HS-5 (cell line): ENCODE measurements around the gene TMEM247.

Experiments used
- DNase-seq: peaks from one replicate; pipeline ENCODE4 v3.0.0-alpha.2; 2012; ENCODE audit warnings: low read depth

The TMEM247 gene

DNA sequence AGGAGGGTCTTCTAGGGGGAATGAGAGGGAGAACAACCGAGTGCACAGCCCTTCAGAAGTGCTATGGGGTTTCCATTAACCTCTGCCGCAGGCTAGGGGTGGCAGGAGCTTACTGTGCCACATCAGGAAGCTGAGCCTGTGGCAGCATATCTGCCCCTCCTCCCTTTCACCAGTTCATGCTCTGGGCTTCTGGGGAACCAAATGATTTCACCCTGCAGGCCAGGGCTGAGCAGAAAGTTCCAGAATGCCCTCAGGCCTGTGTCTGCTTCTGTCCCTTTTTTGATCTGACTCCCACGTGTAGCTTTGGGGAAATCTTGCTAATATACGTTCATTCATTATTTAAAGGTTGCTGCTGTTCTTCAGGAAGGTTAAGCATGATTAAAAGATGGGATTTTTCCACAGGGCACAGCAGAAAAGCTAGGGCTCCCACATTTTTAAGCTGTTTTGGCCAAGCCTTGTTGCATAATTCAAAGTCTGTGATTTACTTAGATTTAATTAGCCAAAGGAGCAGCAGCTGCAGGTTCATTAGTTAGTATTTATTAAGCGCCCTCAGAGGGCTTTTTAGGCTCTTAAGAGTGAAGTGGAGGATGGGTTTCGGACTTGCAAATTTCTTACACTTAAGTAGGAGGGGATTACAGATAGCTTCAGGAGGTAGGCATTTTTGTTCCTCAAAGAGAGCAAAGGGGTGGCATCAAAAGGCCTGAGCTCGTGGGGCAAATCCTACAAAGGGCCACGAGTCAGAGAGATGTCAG lies 10.2 kb downstream of the TMEM247 start:
- DNase-seq, result no peak

DNA sequence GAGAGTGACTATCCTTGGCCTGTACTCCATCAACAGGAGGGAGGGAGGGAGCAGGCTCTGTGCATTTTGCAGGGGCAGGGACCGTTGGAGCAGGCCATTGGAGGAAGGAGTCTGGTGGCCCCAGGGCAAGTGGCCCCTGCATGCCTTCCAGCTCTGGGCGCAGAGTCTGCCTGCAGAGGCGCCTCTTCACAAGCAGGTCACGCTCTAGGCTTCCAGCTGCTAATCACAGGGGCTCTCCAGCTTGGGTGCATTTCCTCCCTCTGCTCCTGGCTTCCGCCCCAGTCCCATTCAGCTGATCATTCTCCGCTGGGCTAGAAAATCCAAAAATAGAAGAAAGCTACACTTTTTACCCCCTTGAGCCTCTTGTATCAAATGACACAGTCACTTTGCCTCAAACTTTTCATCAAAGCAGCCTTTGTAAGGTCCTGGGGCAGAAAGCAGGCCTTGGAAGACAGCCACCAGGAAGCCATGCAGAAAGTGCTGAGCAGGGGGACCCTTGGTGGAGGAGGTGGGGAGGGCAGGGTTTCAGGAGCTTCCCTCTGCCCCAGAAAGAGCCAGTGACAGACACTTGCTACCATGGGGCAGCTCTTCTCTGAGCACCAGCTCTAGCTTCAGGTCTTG lies 11.3 kb downstream of the TMEM247 start:
- DNase-seq, result no peak

DNA sequence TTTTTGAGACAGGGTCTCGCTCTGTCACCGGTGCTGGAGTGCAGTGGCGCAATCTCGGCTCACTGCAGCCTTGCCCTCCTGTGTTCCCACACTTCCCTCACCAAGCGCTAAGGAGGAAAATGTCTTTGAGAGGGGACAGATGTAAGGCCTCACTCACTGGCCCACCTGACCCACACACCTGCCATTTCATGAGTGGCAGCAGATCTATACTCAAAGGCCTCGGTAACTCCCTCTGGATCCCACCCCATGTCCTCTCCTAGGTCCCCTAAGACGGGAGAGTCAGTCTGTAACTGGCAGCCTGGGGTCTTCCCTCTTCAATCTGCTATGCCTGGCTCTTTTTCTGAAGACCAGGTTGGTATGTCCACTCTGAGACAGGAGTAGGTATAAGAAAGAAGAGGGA lies 12.9 kb downstream of the TMEM247 start:
- no peak for DNase-seq

DNA sequence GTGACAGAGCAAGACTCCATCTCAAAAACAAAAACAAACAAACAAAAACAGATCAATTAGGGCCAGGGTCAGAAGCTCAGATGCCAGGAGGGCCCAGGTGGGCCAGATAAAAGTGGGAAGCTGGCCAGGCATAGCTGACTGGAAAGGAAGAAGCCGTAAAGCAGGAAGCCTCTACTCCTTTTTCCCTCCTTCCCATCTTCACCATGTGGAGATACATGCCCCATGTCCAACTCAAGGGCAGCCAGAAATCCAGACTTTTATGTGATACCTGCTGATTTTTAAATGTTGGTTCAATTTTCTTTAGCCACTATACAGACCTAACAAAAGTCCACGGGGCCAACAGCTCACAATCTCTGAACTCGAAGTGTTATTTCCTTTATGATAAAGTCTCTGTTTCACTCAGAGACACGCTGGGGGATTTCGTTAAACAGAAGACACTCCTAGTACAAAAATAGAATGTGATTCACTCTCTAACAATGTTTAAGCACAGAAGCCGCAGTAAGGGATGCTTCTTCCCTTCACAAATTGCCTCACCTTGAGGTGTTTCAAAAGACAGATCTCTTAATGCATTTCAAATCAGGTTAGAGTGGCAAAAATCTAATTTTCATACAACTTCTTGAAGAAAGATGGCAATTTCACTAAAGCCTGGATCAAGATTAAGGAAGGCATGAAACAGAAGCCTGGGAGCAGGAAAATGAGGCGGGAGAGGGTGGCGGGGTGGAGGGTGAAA lies 14.0 kb downstream of the TMEM247 start:
- peak; percentile 62 for DNase-seq

DNA sequence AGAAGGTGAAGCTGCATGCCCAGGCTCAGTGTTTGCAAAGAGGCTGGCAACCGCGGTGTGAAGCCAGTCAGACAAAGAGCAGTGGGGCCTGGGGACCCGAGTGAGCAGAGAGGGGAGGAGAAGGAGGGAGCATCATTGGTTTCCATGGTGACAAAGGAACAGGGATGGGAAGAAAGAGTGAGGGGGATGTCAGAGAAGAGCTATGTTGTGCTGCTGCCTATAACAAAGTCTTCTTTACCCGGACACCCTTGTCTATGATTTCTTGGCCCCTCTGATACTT lies 14.5 kb downstream of the TMEM247 start:
- DNase-seq, result no peak

DNA sequence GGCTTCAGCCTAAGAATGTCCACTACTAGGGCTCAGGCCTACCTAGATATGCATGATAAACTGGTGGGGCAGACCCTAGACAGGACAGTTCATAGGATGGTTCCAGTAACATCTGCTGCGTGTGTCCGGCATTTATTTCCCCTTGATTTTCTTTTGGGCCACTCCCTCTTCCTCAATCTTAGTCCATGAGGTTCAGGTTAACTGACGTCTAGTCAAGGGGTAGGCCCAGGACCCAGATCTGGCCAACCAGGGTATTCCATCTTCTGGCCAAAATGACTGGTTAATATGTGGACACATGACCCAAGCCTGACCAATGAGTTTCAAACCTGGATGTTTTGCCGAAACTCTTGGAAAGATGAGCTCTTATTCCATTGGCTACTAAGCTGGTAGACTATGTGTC lies 15.2 kb downstream of the TMEM247 start:
- DNase-seq, result no peak

DNA sequence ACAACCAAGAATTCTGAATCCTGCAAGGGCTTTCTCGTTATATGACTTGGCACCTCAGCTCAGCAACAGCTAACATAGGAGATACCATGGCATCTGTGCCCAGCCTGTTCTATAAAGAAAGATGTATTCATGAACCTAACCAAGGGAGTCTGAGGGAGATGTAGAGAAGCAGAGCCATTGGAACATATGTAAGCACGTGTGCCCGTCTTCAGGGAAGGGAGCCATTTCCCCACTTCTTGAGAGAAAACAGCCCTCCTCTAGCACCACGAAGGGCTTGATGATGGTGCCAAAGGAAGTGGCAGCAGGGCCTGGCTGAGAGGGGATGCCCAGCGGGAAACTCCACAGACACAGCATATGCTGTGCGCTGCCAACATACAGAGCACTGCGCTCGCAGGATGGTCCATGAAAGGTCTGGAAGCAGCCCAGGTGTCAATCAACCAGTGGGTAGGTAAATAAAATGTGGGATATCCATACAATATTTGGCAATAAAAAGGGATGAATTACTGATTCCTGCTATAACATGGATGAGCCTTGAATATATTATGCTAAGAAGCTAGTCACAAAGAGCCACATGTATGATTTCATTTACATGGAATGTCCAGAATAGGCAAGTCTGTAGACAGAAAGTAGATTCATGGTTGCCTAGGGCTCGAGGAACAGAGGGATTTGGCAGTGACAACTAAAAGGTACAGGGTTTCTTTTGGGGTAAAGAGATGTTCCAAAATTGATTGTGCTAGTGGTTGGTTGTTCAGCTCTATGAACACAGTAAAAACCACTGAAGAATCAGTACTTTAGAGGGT lies 16.1 kb downstream of the TMEM247 start:
- DNase-seq, result no peak

DNA sequence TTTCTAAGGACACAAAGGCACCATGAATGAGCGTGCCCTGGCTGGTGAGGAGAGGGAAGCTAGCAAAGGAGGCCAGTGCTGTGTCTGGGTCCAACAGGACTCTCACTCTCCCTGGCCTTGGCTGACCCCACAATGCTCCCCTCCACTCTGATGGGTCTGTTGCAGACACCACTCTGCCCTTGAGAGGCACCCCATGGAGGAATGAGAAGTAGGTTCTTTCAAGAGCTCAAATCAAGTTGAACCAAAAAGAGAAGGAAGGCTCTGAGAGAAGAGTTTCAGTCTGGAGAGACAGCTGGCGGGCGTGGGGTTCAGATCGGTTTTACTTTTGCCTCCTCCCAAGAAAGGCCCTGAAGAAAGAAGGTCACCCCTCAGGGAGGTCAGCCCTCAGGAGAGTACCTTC lies 18.4 kb downstream of the TMEM247 start:
- no peak for DNase-seq

DNA sequence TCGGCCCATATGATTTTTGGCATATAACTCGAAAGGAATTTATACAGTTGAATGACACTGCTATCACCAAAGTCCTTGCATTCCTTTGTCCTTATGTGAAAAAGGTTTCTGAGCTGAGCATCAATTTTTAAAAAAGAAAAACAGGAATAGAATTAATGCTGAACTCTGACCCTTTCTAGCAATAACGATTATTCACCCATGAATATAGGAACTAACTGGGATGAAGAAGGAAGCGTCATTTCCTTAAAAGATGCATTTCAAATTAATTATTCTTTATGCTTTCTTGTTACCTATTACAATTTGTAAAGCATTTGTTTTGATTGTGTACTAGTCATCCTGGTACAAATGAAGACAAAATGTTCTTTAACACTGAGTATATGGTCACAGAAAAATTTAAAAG lies 19.3 kb downstream of the TMEM247 start:
- no peak for DNase-seq

DNA sequence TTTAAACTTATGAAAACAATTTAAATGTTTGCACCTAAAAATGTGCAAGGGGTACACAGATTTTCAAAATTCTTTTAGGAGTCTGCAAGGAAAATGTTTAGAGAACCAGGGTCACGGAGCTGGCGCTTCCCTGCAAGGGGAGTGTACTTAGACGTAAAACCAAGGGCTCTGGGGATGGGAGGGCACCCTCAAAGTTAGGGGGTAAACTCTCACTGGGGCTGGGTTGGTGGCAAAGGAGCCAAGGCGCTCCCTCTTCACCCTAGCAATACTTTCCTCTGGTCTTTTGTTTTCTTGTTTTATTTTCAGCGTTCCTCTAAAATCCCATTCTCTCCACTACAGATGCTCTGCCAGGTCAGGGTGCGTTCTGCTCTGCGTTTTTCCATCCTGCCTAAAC lies 20.0 kb downstream of the TMEM247 start:
- no peak for DNase-seq

DNA sequence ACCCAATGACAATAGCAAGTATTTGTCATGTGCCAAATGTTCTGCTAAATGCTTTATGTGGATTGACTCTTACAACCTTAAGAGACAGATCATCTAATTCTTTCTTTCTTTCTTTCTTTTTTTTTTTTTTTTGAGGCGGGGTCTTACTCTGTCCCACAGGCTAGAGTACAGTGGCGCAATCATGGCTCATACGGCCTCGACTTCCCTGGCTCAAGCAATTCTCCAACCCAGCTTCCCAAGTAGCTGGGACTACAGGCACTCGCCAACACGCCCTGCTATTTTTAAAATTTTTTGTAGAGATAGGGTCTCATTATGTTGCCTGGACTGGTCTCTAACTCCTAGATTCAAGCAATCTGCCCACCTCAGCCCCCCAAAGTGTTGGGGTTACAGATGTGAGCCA lies 21.4 kb downstream of the TMEM247 start:
- DNase-seq, result no peak

DNA sequence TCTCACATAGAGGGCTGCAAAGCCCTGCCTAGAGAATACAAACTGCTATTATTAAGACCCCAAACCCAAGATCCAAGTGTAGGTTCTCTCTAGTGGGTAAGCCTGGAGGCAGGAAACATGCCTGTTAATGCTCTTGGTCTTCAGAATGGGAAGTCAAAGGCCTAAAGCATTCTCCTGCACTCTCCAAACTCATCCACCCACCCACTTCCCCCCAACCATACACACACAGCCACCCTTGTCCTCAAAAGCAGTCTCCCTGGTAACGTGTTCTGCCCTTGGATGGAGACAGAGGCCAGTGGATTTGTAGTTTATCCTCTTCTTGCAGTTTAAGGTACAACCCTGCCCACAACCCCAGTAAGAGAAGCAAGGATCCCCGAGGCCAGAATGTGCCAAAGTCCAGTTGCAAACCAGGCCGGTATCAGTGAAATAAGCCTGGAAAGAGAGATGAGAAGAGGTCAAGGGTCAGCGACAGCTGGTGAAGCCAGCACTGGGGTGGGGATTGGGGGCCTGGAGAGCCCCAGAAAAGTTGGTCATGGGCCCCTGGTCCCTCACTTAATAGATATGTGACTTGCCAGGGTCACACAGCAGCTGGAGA lies 23.0 kb downstream of the TMEM247 start:
- DNase-seq, result no peak

DNA sequence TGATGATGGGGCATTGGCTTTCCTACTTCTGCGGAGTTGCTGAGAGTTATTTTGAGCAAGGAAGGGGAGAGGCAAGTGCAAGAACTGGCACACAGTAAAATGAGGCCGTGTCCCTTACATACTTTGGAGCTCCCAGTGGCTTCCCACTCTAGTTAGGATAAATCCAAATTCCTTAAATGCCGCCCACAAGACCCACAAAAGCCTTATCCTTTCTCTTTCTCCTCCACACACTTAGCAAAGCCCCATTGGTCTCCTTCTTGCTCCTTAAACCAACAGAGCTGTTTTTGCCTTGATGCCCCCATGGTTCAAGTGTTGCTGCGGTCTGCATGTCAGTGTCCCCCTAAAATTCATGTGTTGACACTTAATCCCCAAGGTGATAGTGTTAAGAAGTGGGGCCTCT lies 24.3 kb downstream of the TMEM247 start:
- DNase-seq, result no peak

DNA sequence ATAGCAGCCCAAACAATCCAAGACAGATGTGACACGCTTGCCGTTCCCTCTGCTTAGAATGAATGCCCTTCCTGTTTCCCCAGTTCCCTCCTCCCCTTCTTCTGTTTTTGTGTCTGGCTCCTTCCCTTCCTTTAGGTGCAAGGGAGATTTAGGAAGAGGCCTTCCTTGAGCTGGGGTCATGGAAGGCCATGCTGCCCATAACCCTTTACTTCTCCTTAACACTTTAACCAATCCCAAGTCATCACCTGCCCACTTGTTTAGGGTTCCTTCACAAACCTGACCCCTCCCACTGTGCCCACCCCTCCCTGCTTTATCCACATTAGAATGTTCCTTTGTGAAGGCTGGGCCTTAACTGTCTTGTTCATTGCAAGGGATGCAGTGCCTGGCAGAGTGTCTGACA lies 24.9 kb downstream of the TMEM247 start:
- no peak for DNase-seq

DNA sequence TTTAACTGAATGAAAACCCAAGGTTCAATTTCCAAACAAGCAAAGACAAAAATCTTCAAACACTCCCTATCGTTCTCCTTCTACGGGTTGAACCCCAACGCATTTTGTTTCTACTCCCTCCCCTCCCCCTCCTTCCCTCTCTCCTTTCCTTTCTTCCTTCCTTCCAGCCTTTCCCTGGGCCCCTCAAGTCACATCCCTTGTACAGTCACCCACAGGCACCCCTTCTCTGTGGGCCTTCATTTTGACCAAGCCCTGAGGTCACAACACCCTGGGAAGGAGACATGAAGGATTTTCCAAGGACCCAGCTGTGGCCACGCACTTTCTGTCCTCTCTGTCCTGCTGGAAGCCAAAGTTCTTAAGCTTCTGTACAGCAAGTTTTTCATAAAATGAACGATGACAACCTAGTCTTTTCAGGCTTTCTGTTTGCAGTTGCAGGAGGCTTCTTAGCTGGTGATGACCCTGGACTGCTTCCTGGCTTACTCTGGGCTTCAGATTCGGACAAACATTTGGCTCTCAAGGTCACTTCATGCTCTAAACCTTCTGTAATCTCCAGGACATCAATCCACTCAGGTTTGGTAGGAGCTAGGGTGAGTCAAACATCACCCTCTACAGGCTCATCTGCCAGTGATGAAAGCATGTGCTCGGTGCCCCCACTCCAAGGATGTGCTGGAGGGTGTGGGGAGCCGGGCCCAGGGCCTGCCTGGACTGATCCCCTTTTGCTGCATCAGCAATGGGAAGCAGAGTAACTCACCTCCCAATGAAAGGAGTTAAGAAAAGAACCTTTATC lies 25.5 kb downstream of the TMEM247 start:
- no peak for DNase-seq

DNA sequence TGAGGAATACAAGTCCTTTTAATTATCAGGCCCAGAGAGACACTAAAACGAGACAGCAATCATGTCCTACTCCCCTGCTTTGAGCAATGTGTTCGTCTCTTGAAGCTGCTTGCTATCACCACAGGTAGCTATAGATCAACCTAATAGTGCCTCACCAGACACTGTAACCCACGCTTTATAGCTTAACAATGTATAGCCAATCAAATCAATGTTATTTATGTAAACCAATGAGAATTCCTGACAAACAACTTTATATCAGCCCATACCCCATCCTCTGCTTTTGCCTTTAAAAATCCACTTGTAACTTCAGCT lies 26.1 kb downstream of the TMEM247 start:
- DNase-seq, result no peak

DNA sequence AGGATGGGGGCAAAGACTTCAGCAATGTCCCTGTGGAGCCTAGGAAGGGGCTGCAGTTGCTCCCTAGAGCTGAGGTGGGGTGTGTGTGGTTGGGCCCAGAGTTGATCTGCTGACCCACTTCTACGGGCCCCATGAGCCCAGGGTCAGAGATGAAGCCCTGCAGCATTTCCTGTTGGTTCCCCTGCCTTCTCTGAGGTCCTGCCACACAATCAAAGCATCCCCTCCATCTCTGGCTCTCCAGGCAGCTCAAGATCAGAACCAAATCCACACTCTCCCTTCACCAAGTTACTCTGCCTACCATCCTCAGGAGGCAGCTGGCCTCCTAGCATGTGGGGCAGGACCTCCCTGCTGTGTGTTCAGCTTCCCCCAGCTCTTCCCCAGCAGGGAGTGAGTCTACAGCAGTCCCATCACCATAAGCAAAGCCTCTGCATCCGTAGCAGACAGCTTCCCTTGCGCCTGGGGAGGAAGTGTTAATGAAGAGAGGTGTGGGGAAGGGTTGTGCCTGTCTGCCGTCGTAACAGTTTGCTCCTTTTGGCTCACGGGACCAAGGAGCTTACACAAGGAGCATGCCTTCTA lies 26.9 kb downstream of the TMEM247 start:
- no peak for DNase-seq

DNA sequence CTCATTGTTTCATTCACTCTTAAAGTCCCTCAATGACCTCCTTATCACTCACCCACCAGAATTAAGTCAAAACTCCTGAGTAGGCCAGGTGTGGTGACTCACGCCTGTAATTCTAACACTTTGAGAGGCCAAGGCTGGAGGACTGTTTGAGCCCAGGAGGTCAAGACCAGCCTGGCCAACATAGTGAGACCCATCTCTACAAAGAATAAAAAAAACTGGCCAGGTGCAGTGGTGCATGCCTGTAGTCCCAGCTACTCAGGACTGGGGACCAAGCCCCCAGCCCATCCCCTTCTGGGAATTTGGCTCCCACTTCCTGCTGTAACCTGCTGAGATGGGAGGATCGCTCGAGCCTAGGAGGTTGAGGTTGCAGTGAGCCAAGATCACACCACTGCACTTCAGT lies 28.9 kb downstream of the TMEM247 start:
- no peak for DNase-seq

DNA sequence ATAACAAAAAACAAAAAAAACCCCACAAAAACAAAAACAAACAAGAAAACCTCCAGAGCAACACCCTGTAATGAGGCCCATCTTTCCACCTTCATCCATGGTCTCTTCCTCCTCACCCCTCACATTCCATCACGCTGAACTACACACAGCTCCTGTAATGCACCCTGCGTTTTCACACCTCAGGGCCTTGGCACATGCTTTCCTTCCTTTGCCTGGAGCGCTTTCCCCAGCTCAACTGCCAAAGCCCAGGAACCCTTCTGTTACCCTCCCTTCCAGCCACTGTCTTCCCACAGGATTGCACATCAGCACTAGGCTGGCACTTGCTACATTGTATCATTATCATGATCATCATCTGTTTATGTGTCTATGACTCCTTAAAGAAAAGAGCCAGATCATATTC lies 29.4 kb downstream of the TMEM247 start:
- DNase-seq, result no peak

DNA sequence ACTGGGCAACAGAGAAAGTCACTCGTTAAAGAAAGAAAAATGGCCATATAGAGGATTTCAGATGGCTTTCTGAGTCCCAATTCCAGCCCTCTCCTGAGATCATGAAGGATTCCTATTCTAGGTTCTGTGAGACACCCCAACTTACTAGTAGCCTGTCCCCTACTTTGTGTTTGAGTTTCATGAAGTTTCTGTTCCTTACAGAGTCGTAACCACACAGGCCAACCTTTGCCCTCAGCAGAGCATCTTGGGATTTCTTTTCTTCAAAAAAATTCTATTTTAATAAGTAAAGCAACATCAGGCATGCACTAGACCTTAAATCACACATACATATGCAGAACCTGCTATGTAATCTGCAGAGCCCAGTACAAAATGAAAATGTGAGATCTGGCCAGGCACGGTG lies 30.4 kb downstream of the TMEM247 start:
- no peak for DNase-seq

DNA sequence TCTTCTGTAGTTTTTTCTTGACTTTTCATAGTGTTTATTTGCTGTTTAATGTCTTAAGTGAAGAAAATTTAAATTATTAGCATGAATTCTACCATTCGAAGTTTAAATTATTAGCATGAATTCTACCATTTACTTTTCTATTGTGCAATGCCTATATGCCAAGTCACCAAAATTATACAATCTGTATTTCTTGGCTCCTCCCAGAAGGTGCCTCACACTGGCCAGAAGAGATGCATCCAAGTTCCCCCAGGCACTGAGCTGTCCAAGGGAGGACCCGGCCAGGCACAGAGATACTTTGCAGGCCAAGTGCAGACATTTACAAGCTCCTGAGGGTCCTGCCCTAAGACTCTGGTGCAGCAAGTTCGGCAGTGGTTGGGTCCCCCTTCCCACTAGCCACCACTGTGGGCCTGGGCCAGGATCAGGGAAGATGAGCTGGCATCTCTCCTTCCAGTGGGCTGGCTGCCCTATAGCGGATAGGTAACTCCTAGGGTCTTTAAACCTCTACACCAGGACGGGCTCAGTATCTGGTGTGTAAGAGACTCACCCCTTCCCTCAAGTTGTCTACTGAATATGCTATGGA lies 31.3 kb downstream of the TMEM247 start:
- no peak for DNase-seq
